HepG2 (cell line): ENCODE results near the gene HRG. TPM values are rescaled to one million over a fixed set of nuclear protein-coding genes. Genes with fewer than 3 reads are reported as not detected.

Source experiments
- ARID3A ChIP-seq: IDR thresholded peaks from 2 replicates; pipeline ENCODE4 v1.6.1; 2012; ENCODE audit warnings: low read depth, low read length, improper control_type of control experiment
- ELF3 ChIP-seq: IDR thresholded peaks from 2 replicates; pipeline ENCODE4 v1.6.1; 2016; ENCODE audit warnings: missing genetic modification reagents, missing compliant biosample characterization
- GPN1 ChIP-seq: sonication (generic); formaldehyde crosslinking; IDR thresholded peaks from 2 replicates; pipeline ENCODE4 v1.5.1; 2020; ENCODE audit warnings: missing genetic modification reagents, borderline replicate concordance
- HNRNPUL1 ChIP-seq: fragments of 200-400 bp; formaldehyde crosslinking; IDR thresholded peaks from 2 replicates; pipeline ENCODE4 v1.6.1; 2017; ENCODE audit warnings: low read depth, mild to moderate bottlenecking, low read length, moderate library complexity
- KLF6 ChIP-seq: IDR thresholded peaks from 2 replicates; pipeline ENCODE4 v1.8.0; 2016; ENCODE audit warnings: missing biosample characterization, missing genetic modification reagents
- MLX ChIP-seq: IDR thresholded peaks from 2 replicates; pipeline ENCODE4 v1.6.1; 2016
- NFKBIZ ChIP-seq: IDR thresholded peaks from 2 replicates; pipeline ENCODE4 v1.6.1; 2018; ENCODE audit warnings: missing genetic modification reagents, missing compliant biosample characterization
- NFYB ChIP-seq: sonication (generic); formaldehyde crosslinking; IDR thresholded peaks from 2 replicates; pipeline ENCODE4 v1.4.0; 2020; ENCODE audit warnings: missing genetic modification reagents
- PHB2 ChIP-seq: fragments of 450-650 bp; IDR thresholded peaks from 2 replicates; pipeline ENCODE4 v1.6.1; 2018; ENCODE audit not compliant: partially characterized antibody
- PRPF4 ChIP-seq: fragments of 200-400 bp; formaldehyde crosslinking; IDR thresholded peaks from 2 replicates; pipeline ENCODE4 v1.6.1; 2016; ENCODE audit warnings: low read length, low read depth; ENCODE audit not compliant: poor library complexity, severe bottlenecking
- SOX6 ChIP-seq, 2 experiments: fragments of 450-650 bp in 1 of 2; sonication (generic) in 1 of 2; formaldehyde crosslinking in 1 of 2; IDR thresholded peaks; 2 replicates each; pipeline versions ENCODE4 v1.4.0 to v1.6.1; 2017 to 2020; ENCODE audit warnings: antibody characterized with exemption in 1 of 2, mild to moderate bottlenecking in 1 of 2, missing genetic modification reagents in 1 of 2
- STAG1 ChIP-seq: sonication (generic); formaldehyde crosslinking; IDR thresholded peaks from 2 replicates; pipeline ENCODE4 v1.4.0; 2020; ENCODE audit warnings: missing genetic modification reagents
- STAT6 ChIP-seq: sonication (generic); formaldehyde crosslinking; IDR thresholded peaks from 2 replicates; pipeline ENCODE4 v1.4.0; 2020; ENCODE audit warnings: missing genetic modification reagents, mild to moderate bottlenecking, borderline replicate concordance
- TRAFD1 ChIP-seq: sonication (generic); formaldehyde crosslinking; IDR thresholded peaks from 2 replicates; pipeline ENCODE4 v1.5.1; 2020; ENCODE audit warnings: missing genetic modification reagents, mild to moderate bottlenecking, borderline replicate concordance
- ZBTB25 ChIP-seq: IDR thresholded peaks from 2 replicates; pipeline ENCODE4 v1.6.1; 2018; ENCODE audit warnings: missing genetic modification reagents
- ZC3H4 ChIP-seq: sonication (generic); formaldehyde crosslinking; IDR thresholded peaks from 2 replicates; pipeline ENCODE4 v1.4.0; 2020; ENCODE audit warnings: missing genetic modification reagents, borderline replicate concordance
- ZNF121 ChIP-seq: sonication (generic); formaldehyde crosslinking; IDR thresholded peaks from 2 replicates; pipeline ENCODE4 v1.5.0; 2020; ENCODE audit warnings: mild to moderate bottlenecking, missing genetic modification reagents
- ZNF383 ChIP-seq: sonication (generic); formaldehyde crosslinking; IDR thresholded peaks from 2 replicates; pipeline ENCODE4 v1.4.0; 2020; ENCODE audit warnings: missing genetic modification reagents, mild to moderate bottlenecking, borderline replicate concordance
- ZNF546 ChIP-seq: sonication (generic); formaldehyde crosslinking; conservative IDR thresholded peaks from 2 replicates; pipeline ENCODE4 v1.8.1; 2023; ENCODE audit warnings: mild to moderate bottlenecking, missing genetic modification reagents
- ZNF691 ChIP-seq: sonication (generic); formaldehyde crosslinking; IDR thresholded peaks from 2 replicates; pipeline ENCODE4 v1.4.0; 2020; ENCODE audit warnings: missing genetic modification reagents, low read depth, mild to moderate bottlenecking, borderline replicate concordance
- ZNF724P ChIP-seq: sonication (generic); formaldehyde crosslinking; IDR thresholded peaks from 2 replicates; pipeline ENCODE4 v1.8.0; 2022; ENCODE audit warnings: missing genetic modification reagents, borderline replicate concordance
- polyA plus RNA-seq, 8 experiments: library from polyadenylated mRNA; depleted of rRNA in 3 of 8; stranded (reverse) in 7 of 8; unstranded in 1 of 8; fragments of >200 nt; fragmentation: Illumina TruSeq in 4 of 8; extraction: Trizol in 4 of 8; gene quantifications; 2 replicates each; pipeline versions ENCODE4 v1.2.1 to v1.2.3, GENCODE V29; 2011 to 2016; ENCODE audit warnings: low read depth in 4 of 8, missing spikeins in 1 of 8, mixed read lengths in 1 of 8; ENCODE audit not compliant: insufficient read depth in 1 of 8
- total RNA-seq, 5 experiments: library from RNA; depleted of rRNA; stranded (reverse); fragments of >200 nt; fragmentation: Illumina TruSeq; extraction: Trizol; gene quantifications; 2 replicates each; pipeline ENCODE4 v1.2.3, GENCODE V29; 2016; ENCODE audit warnings: low read depth in 1 of 5

The HRG gene
- total and polyA plus RNA-seq, 2 of the 13 experiments (the other 11 are each of a cell fraction or from before 2014, with no cell fraction given): 0.09 to 0.11 TPM

GRCh38 chr3:186621894-186622650 lies 43.7 kb upstream of the HRG start (continued):
- TF ChIP-seq PRPF4 (no peak), NFKBIZ (CRISPR knock-in tag) (no peak), HNRNPUL1 (no peak), NFYB (no peak), SOX6 (IDR thresholded peaks at IDR 0.05) (no peak), SOX6 (CRISPR knock-in tag; IDR thresholded peaks at IDR 0.05) (no peak), KLF6 (CRISPR knock-in tag) (no peak), ARID3A (no peak), TRAFD1 (CRISPR knock-in tag) (no peak), GPN1 (CRISPR knock-in tag) (no peak), ZNF546 (CRISPR knock-in tag) (no peak), STAT6 (CRISPR knock-in tag) (no peak), ZNF121 (CRISPR knock-in tag) (no peak), ZNF383 (no peak), ZBTB25 (no peak), MLX (CRISPR knock-in tag) (no peak), ZC3H4 (CRISPR knock-in tag) (peak; percentile 85; the same call in 1 of the 2 replicates), PHB2 (no peak), ZNF691 (CRISPR knock-in tag) (no peak), STAG1 (CRISPR knock-in tag) (0 out of 2 replicates have a peak, but pooled peaks have one; percentile 26), ELF3 (CRISPR knock-in tag) (peak; percentile 43; the same call in 1 of the 2 replicates), ZNF724P (peak; percentile 84; the same call in 1 of the 2 replicates)
